ENCODE results near the gene ZBP1. TPM values are rescaled to one million over a fixed set of nuclear protein-coding genes. Genes with fewer than 3 reads are reported as not detected.

The ZBP1 gene
- polyA plus RNA-seq, 5 donors: 0.08 to 0.37 (median 0.13) TPM

GRCh38 chr20:57573242-57573641 lies 47.0 kb downstream of the ZBP1 start:
- DNase-seq: no peak

GRCh38 chr20:57571782-57572416 lies 48.3 kb downstream of the ZBP1 start:
- no peak for DNase-seq

GRCh38 chr20:57570920-57571319 lies 49.3 kb downstream of the ZBP1 start:
- no peak for DNase-seq

- DNase-seq: peak in 1 of 2 donors; percentile 19
These were observed 49.9 kb downstream of the ZBP1 start for GRCh38 chr20:57570145-57570850.

- no peak for DNase-seq
These were observed 51.3 kb downstream of the ZBP1 start for GRCh38 chr20:57568960-57569359.

GRCh38 chr20:57568088-57568896 lies 51.9 kb downstream of the ZBP1 start:
- DNase-seq: no peak

- no peak for DNase-seq
These were observed 52.7 kb downstream of the ZBP1 start for GRCh38 chr20:57567471-57568079.

GRCh38 chr20:57566803-57567459 lies 53.3 kb downstream of the ZBP1 start:
- DNase-seq: no peak

- DNase-seq: no peak
These were observed 53.8 kb downstream of the ZBP1 start for GRCh38 chr20:57566399-57566798.

GRCh38 chr20:57564951-57565642 lies 55.1 kb downstream of the ZBP1 start:
- no peak for DNase-seq

- DNase-seq: no peak
These were observed 55.9 kb downstream of the ZBP1 start for GRCh38 chr20:57564180-57564802.

- no peak for DNase-seq
These were observed 56.7 kb downstream of the ZBP1 start for GRCh38 chr20:57563522-57563921.

- DNase-seq: no peak
These were observed 57.4 kb downstream of the ZBP1 start for GRCh38 chr20:57562541-57563465.

GRCh38 chr20:57561356-57562279 lies 58.6 kb downstream of the ZBP1 start:
- no peak for DNase-seq

- DNase-seq: peak; percentile 37 to 42
These were observed 59.5 kb downstream of the ZBP1 start, which contains the start of gene PCK1 for GRCh38 chr20:57560554-57561355. Gene PCK1 (plus strand): TSS chr20:57561110. CDS start chr20:57561412, 302 bp downstream.

- DNase-seq: no peak
These were observed 60.3 kb downstream of the ZBP1 start for GRCh38 chr20:57559658-57560553.

Data from right lung (tissue), 5 donors.